CD4-positive, alpha-beta T cell treated with Interleukin-12 subunit alpha and Interleukin-12 subunit beta, for 1 hour (primary cell): ENCODE data around the gene EML3.
A peak's percentile ranks its signal among the peaks of the same experiment; 100 is the strongest.
"Not testable (repeated sequence)": the region's sequence is repeated elsewhere in the genome, so short reads cannot be mapped to it uniquely, and the experiment has no call there.

Experiments
- DNase-seq: peaks from one replicate; pipeline ENCODE4 v3.0.0-alpha.2; 2020

The EML3 gene

DNA sequence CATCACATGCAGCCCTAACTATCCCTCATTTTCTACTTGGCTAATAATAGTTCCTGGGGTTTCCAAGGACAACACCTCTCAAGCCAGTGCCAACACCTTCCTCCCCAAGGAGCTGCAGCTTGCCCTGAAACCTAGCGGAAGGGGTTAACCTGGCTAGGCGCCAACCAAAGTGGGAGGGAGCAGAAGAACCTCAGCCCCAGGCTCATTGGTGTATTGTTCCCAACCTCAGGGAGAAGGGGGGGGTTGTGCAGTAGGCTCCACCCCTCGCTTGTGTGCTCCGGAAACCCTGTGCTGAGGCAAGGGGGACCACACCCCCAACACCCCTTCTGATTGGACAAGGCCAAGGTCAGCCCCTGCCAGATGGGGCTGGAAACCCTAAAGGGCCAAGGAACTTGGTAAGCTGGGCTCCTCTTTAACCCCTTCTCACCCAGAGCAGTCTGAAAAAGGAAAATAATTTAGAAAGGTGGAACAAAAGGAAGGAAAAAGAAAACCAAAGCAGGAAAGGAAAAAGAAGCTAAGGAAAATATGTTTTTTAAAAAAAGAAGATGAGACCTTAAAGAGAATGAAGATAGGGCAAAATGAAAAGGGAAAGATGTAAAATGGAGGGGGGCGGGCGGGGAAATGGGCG lies 13.4 kb downstream of the EML3 start:
- DNase-seq: peak; percentile 99

GRCh38 chr11:62595124-62595523 lies 17.5 kb downstream of the EML3 start:
- no peak for DNase-seq

DNA sequence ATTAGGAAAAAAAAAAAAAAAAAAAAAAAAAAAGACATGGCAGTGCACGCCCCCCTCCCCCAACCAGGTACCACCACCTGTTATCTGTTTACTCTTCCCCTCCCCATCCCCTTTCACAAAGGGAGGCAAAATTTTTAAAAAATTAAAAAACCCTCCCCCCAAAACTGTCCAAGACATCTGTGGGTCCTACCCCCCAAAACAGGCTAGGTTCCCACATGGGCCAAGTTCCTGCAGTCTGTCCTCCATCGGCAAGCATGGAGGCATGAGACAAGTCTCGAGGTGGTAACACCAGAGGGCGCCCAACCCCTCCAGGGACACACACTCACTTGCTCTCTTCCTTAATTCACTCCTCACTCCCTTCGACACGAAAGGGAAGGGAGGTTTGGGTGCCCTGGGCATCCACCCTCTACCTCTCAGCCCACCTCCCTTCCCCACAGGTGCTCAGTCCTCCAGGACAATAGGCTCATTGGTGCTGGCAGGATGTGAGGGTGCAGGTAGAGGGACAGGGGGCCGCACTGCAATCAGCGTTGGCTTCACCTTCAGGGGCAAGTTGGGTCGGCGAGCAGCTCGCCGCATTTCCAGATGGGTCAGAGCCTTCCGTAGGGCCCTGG lies 19.0 kb downstream of the EML3 start:
- DNase-seq: peak; percentile 83

GRCh38 chr11:62592989-62593421 lies 19.6 kb downstream of the EML3 start:
- DNase-seq: no peak

DNA sequence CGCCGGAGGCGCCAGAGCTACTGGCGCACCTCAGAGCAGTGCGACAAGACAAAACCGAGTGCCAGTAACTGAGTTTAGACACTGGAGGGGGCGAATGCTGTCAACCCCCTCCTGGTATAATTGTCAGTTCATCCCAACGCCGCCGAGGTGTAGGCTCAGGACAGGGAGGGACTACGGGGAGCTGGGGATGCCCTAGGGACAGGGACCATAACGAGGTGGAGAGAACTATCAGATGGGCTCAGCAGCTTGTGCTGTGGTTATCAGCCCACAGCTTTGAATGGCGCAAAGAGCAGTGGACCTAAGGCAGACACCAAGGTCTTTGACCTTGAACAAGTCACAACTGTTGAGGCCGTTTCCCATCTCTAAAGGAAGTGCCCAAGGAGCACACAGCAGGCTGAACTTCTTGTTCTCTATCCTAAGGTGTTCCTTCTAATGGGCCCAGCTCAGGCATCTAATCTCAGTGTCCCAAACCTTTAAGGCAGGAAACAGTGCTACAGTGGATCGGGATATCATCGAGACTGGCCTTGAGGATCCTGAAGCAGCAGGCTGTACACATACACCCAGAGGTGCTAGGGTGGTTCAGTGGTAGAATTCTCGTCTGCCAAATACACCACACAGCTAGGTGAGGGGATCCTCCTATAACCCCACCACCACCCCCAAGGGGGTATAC lies 20.3 kb downstream of the EML3 start:
- DNase-seq: no peak

DNA sequence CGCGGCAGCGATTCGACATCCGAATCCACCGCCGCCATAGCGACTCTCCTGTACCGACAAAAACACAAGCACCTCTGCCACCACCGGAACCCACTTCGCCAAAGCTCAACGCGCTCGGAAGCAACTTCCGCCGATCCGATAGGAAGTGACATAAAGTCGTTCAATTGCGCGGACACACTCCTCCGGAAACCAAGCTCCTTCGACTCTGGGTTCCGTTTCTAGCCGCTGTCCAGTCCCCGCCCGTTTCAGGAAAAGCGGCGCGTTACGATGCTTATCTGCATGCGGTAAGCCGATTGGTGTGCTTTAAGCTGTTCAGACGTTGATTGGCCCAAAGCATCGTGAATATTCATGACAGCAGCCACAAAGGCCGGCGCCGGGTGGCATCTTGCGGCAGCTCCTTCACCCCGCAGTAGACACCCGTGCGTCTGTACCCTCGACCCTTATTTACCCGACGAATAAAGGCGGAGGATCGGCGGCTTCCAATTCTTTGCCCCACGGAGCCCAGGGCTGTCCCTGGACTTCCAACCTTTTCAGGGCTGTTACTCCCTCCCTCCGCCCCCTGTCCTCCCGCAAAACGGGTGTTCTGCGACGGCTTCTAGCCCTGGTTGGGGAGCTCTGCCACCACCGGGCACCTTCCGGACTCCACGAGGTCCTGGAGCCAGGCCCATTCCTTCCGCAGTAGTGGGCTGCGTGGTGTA lies 21.0 kb downstream of the EML3 start, which contains the start of gene TUT1:
Gene TUT1, minus strand, starts transcription at position 76 of the 698 bp plus-strand sequence. Its CDS starts 38 bp downstream, at position 38.
- peak; percentile 99 for DNase-seq

DNA sequence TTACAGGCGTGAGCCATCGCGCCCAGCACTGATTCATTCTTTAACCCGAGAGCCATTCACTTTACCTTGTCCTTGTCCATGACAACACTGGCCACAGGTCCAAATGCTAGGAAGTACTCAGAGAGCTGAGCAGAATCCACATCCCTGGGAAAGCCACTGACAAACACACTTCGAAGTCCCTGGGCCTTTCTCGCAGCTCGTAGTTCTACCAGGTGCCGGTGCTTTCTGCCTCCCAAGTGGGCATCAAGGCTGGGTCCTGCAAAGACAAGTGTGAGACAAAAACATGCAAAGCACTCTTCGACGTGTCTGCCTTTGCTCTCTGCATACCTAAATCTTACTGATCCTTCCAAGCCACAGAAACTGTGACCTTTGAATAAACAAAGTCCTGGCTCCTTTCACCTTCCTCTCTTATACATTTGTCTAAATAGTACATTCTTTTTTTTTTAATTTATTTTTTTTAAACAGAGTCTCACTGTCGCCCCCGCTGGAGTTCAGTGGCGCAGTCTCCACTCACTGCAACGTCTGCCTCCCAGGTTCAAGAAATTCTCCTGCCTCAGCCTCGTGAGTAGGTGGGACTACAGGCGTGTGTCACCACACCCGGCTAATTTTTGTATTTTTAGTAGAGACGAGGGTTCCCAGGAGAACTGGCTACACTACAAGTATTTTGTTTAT lies 23.5 kb downstream of the EML3 start:
- peak; percentile 26 for DNase-seq

DNA sequence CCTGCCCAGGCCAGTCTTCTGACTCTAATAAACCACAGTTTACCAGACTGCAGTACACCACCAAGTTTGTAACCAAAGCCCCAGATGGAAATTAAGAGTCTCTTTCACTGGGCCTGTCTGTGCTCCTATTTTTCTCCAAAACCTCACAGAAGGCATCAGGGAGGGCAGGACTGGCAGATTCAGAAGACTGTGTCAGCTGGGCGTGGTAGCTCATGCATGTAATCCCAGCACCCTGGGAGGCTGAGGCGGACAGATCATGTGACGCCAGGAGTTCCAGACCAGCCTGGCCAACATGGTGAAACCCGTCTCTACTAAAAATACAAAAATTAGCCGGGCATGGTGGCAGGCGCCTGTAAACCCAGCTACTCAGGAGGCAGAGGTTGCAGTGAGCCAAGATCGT lies 27.2 kb downstream of the EML3 start:
- not testable (repeated sequence) for DNase-seq

- not testable (repeated sequence) for DNase-seq
Measured at GRCh38 chr11:62581735-62582134, 30.8 kb downstream of the EML3 start.

GRCh38 chr11:62580959-62581715 lies 31.4 kb downstream of the EML3 start:
- no peak for DNase-seq

- DNase-seq: no peak
Measured at GRCh38 chr11:62579252-62579651, 33.3 kb downstream of the EML3 start.

DNA sequence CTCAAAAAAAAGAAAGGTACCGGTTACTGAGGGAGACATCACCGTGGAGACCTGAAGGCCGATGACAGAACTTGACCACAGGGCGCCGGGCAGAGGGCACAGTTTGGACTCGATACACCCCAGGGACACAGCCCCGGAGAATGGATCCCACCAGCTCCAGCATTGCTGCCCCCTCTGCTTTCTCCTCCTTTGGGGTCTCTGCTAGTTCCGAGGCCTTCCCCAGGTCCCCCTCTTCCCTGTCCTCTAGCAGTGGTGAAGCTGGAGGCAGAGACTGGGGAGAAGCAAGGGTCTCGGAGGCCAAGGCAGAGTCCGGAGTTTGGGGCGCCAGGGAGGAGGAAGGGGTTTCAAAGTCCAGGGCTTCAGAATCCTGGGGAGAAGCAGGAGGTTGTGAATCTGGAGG lies 34.0 kb downstream of the EML3 start:
- DNase-seq: no peak

GRCh38 chr11:62577046-62577714 lies 35.4 kb downstream of the EML3 start:
- DNase-seq: no peak

DNA sequence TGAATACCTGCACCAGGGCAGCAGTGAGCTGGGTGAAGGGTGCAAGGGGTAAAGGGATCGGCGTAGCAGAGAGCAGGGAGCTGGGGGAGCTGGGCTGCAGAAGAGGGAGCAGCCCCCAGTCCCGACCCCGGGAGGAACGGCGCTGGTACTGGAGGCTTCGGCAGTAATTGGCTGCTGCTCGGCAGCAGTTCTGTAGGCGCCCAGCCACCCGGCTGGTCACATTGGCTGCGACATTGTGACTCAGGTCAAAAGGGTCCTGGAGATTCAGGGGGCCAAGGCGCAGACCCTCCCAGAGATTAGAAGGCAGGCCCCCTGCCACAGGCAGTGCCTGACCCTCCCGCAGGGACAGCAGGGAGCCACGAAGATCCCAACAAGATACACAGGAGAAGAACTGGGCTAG lies 36.7 kb downstream of the EML3 start:
- DNase-seq: no peak

GRCh38 chr11:62575156-62575555 lies 37.4 kb downstream of the EML3 start:
- DNase-seq: no peak

GRCh38 chr11:62574363-62575071 lies 38.1 kb downstream of the EML3 start:
- no peak for DNase-seq

DNA sequence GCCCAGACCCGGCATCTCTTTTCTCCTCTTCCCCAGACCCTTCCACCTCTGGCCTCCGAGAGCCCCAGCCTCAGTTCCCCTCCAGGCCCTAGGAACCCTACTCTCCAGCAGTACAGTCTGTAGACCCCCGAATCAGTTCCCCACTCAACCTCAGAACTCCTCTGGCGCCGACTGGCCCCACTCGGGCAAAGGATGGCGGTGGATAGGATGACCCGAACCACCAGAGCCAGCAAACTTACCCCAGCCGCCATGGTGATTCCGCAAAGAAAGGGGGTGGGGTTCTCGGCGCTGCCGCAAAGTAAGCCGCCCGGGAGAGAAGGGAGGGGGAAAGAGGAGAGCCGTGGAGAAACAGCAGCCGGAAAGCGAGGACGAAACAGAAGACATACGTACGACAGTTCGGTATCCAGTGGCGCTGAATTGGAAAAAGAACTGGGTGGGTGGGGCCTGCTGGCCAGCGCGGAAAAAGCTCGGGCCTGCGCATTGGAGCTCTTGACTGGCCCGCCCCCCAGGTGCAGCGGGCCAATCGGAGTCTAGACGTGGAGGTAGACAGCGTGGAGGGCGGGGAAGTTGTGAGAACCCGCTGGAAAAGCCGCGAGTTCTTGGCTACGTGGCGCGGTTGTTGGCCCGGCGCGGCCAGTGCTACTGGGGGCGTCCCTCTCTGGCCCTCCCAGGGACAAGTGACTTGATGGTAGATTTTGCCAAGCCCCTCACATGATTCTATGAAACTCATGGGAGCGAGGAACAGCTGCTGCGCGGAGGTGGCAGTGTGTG lies 38.8 kb downstream of the EML3 start, which contains the start of gene EEF1G:
Gene EEF1G, minus strand, starts transcription at position 300 of the 771 bp plus-strand sequence. Its CDS starts 49 bp downstream, at position 251.
- DNase-seq: peak; percentile 99

GRCh38 chr11:62573006-62573591 lies 39.5 kb downstream of the EML3 start:
- peak; percentile 38 for DNase-seq

DNA sequence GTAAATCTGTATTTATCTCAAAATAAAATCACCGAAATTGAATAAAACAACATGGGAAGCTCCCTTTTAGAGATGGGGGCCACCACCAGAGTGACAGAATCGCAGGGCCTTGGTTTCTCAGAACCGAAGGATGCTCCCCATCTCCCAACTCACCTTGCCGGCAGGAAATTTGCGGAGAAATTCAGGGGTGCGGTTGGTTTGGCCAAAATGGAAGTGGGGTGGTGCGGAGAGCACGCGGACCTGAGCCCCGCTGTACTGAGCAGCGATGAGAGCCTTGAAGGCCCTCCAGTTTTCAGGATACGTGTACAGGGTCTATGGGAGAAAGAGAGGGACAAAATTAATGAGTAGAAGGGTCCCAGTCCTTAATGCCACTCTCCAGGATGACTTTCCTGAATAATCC lies 40.1 kb downstream of the EML3 start:
- no peak for DNase-seq

DNA sequence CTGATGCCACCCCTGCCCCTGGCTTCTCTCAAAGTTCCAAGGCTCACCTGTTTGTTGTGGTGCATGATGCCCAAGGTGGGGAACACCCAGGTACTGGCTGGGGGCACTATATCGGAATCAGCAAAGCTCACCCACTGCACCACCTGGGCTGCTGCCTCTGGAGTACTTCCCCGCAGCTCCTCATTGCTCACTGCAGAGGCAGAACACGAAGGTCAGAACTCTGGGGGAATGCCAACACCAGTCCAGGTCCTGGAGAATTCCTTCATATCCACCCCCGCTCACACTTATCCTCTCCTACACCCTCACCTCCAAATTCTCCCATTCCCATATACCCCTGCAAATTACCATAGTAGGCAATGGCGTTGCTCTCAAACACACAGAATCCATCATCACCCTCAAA lies 41.1 kb downstream of the EML3 start:
- DNase-seq: not testable (repeated sequence)
